K562 (cell line): ENCODE results near the gene HCRTR2. TPM values are rescaled to one million over a fixed set of nuclear protein-coding genes. Genes with fewer than 3 reads are reported as not detected.

ENCODE experiments used
- ATAC-seq: fragments of 200-7000 bp; cut with Tn5 transposase; 3 replicates; pipeline ENCODE4 v1.9.1; 2020; ENCODE audit warnings: moderate library complexity
- BruUV-seq: library from RNA; stranded (reverse); fragments of 400-500 nt; replicated peaks from 2 replicates; lab custom pipeline; 2021; lab: Mats Ljungman, UMichigan
- CTCF ChIA-PET: fragments of 300-600 bp; formaldehyde crosslinking; extraction: SDS; loops from one replicate; lab custom pipeline; 2021; ENCODE audit warnings: low intra/inter-chr PET ratio; lab: Yijun Ruan, JAX
- POLR2A ChIA-PET: fragments of 300-600, 350-650 bp; sonication (Branson Sonifier 250); formaldehyde crosslinking; extraction: SDS; loops from one replicate; lab custom pipeline; 2021; ENCODE audit warnings: antibody characterized with exemption, inconsistent platforms; lab: Yijun Ruan, JAX
- DNase-seq, 4 experiments: peaks; one replicate each; pipeline versions ENCODE4 v3.0.0 to v3.0.0-alpha.2; 2011 to 2018; ENCODE audit warnings: low spot score in 3 of 4, mixed read lengths in 3 of 4; ENCODE audit errors: extremely low read depth in 1 of 4
- FAIRE-seq: peaks from 2 replicates; lab custom pipeline; 2011; peaks lifted over from hg19 to GRCh38; lab: Jason Lieb, UNC
- H2AFZ ChIP-seq: 2 replicates; pipeline ENCODE4 v1.6.0; 2011; ENCODE audit warnings: low read depth, low read length, control low read depth, inconsistent platforms
- H3K27ac ChIP-seq: fragments of 200-600 bp; 3 replicates; pipeline ENCODE4 v1.8.0; 2011; ENCODE audit warnings: low read depth, mild to moderate bottlenecking, control low read depth, inconsistent platforms, low read length, moderate library complexity, mixed read lengths; ENCODE audit errors: extremely low read depth
- H3K27me3 ChIP-seq, 2 experiments: fragments of 300-600 bp in 1 of 2; 2 replicates in 1 of 2; 3 replicates in 1 of 2; pipeline versions ENCODE4 v1.6.0 to v1.8.0; 2011; ENCODE audit warnings: inconsistent platforms in 2 of 2, low read length in 2 of 2, mild to moderate bottlenecking in 1 of 2, mixed read lengths in 1 of 2, moderate library complexity in 1 of 2; ENCODE audit not compliant: control insufficient read depth in 2 of 2, insufficient read depth in 2 of 2
- H3K36me3 ChIP-seq: fragments of 300-600 bp; 3 replicates; pipeline ENCODE4 v1.8.0; 2011; ENCODE audit warnings: mild to moderate bottlenecking, low read length, inconsistent platforms; ENCODE audit not compliant: control insufficient read depth, insufficient read depth
- H3K4me1 ChIP-seq, 2 experiments: fragments of 200-600 bp in 1 of 2; replicated peaks in 1 of 2; 2 replicates in 1 of 2; 3 replicates in 1 of 2; pipeline versions ENCODE4 v1.5.1 to v1.8.0; 2011; ENCODE audit warnings: inconsistent platforms in 2 of 2, low read length in 2 of 2, mild to moderate bottlenecking in 1 of 2, mixed read lengths in 1 of 2, moderate library complexity in 1 of 2; ENCODE audit not compliant: control insufficient read depth in 2 of 2, insufficient read depth in 2 of 2
- H3K4me2 ChIP-seq: 2 replicates; pipeline ENCODE4 v1.6.1; 2011; ENCODE audit warnings: low read length, control low read depth, inconsistent platforms, mixed read lengths; ENCODE audit not compliant: insufficient read depth
- H3K4me3 ChIP-seq: fragments of 200-600 bp; sonication (generic), shearing (Covaris generic); 2 replicates; pipeline ENCODE4 v1.5.1; 2016; ENCODE audit warnings: control low read depth, inconsistent platforms
- H3K79me2 ChIP-seq: fragments of 200-600 bp; 3 replicates; pipeline ENCODE4 v1.8.0; 2011; ENCODE audit warnings: low read length, inconsistent platforms; ENCODE audit not compliant: control insufficient read depth, insufficient read depth
- H3K9ac ChIP-seq, 2 experiments: 2 replicates each; pipeline versions ENCODE4 v1.6.0 to v1.6.1; 2011; ENCODE audit warnings: low read depth in 2 of 2, low read length in 2 of 2, control low read depth in 1 of 2, inconsistent platforms in 1 of 2, mild to moderate bottlenecking in 1 of 2, mixed read lengths in 1 of 2; ENCODE audit not compliant: insufficient read depth in 1 of 2
- H3K9me1 ChIP-seq: one replicate; pipeline ENCODE4 v1.6.0; 2011; ENCODE audit warnings: inconsistent platforms, mild to moderate bottlenecking, low read length, moderate library complexity; ENCODE audit not compliant: control insufficient read depth, insufficient read depth
- H3K9me3 ChIP-seq: replicated peaks from 2 replicates; pipeline ENCODE4 v1.5.1; 2011; ENCODE audit warnings: low read depth, low read length, inconsistent platforms; ENCODE audit not compliant: control insufficient read depth, insufficient read depth
- H4K20me1 ChIP-seq: replicated peaks from 2 replicates; pipeline ENCODE4 v1.6.1; 2011; ENCODE audit warnings: low read length, inconsistent platforms, mixed read lengths; ENCODE audit not compliant: control insufficient read depth, insufficient read depth
- ATF2 ChIP-seq: sonication (generic); formaldehyde crosslinking; IDR thresholded peaks from 2 replicates; pipeline ENCODE4 v1.8.1; 2022; ENCODE audit warnings: missing genetic modification reagents
- HIVEP1 ChIP-seq: fragments of 250-450 bp; sonication (Bioruptor Pico); IDR thresholded peaks from 2 replicates; pipeline ENCODE4 v1.4.0; 2020; ENCODE audit warnings: mild to moderate bottlenecking
- NRF1 ChIP-seq, 2 experiments: fragments of 450-650 bp; IDR thresholded peaks in 1 of 2; conservative IDR thresholded peaks in 1 of 2; 2 replicates each; pipeline ENCODE4 v1.6.1; 2014; ENCODE audit warnings: mild to moderate bottlenecking in 2 of 2
- RFX1 ChIP-seq: fragments of 450-650 bp; IDR thresholded peaks from 2 replicates; pipeline ENCODE4 v1.6.1; 2016; ENCODE audit warnings: mild to moderate bottlenecking, moderate library complexity
- SIX5 ChIP-seq, 2 experiments: IDR thresholded peaks; 2 replicates each; pipeline ENCODE4 v1.6.1; 2011; ENCODE audit warnings: low read length in 2 of 2, borderline replicate concordance in 1 of 2, low read depth in 1 of 2, mild to moderate bottlenecking in 1 of 2, moderate library complexity in 1 of 2; ENCODE audit not compliant: insufficient read depth in 1 of 2
- SRSF1 ChIP-seq: fragments of 200-400 bp; formaldehyde crosslinking; IDR thresholded peaks from 2 replicates; pipeline ENCODE4 v1.6.1; 2017; ENCODE audit warnings: mild to moderate bottlenecking, low read depth, low read length, moderate library complexity
- TFAM ChIP-seq: fragments of 250-450 bp; sonication (Bioruptor Pico); conservative IDR thresholded peaks from 2 replicates; pipeline ENCODE4 v1.5.0; 2021; ENCODE audit warnings: mild to moderate bottlenecking, moderate library complexity
- WGBS: fragments of 100-300 bp; shearing (Covaris generic); methylation state at CpG from one replicate; pipeline ENCODE4 v1.1.6; 2016; ENCODE audit warnings: low coverage, mixed read lengths; ENCODE audit not compliant: insufficient coverage; ENCODE audit errors: missing lambda C conversion rate; 5-methylcytosine and 5-hydroxymethylcytosine counted together
- in situ Hi-C: fragments of 300-500 bp; cut with MboI; formaldehyde crosslinking; loops from 4 replicates; pipeline ENCODE4 v1.15.0; 2018; ENCODE audit warnings: inconsistent platforms, mixed read lengths
- intact Hi-C: fragments of 100-400 bp; cut with micrococcal nuclease; formaldehyde crosslinking; loops from 2 replicates; pipeline ENCODE4 v1.14.2; 2022
- polyA plus RNA-seq, 8 experiments: library from polyadenylated mRNA; depleted of rRNA in 4 of 8; stranded (reverse) in 5 of 8; unstranded in 3 of 8; fragments of >200 nt; fragmentation: Nextera tagmentation in 2 of 8; fragmentation: Illumina TruSeq in 1 of 8; extraction: Ambion mirVana in 2 of 8; extraction: Trizol in 1 of 8; gene quantifications; 2 replicates each; pipeline versions ENCODE4 v1.2.1 to v1.2.3, GENCODE V29; 2011 to 2014; ENCODE audit warnings: inconsistent platforms in 1 of 8, missing spikeins in 1 of 8
- total RNA-seq, 7 experiments: library from RNA; depleted of rRNA in 6 of 7; stranded (reverse); fragments of >200 nt in 6 of 7; fragmentation: Illumina TruSeq in 2 of 7; extraction: Trizol in 2 of 7; gene quantifications; 2 replicates each; pipeline versions ENCODE4 v1.2.1 to v1.2.3, GENCODE V29; 2011 to 2021; ENCODE audit warnings: low replicate concordance in 1 of 7
- TF ChIP-seq, protein P1 (sequence below): sonication (generic); formaldehyde crosslinking; IDR thresholded peaks from 2 replicates; pipeline ENCODE4 v1.8.0; 2022; ENCODE audit warnings: mild to moderate bottlenecking, low read depth, missing genetic modification reagents

The HCRTR2 gene
- total and polyA plus RNA-seq, 9 of the 15 experiments (the other 6 are each of a cell fraction or from before 2014, with no cell fraction given): not detected

DNA sequence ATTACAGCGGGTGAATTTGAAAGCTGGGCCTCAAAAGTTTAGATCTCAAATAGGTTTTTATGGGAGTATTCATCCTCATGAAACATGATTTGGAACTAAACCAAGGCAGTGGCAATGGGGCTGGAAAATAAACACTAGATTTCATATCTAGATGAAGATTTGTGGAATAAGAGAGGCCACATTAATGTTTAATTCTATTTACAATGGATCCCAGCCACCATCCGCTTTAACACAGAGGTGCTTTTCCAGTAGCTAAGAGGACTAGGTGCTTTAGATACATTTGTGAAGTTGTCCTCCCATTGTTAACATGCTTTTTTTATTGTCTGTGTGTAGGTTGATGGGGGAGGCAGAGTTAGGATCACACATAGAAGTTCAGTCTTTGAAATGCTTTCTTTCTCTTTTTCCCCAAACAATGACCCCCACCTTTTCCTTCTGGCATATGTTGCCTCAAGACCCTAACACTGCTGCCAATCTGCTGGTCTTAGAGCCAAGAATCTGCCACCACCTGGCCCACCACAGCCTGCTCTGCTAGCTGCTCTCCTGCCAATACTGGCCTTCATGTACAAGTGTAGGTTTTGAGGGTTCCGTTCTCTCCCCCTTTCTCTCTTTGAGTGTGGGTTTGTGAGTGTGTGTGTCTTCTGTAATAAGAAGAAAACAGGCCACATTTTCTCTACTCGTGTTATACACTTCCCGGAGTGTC, 125.1 kb downstream of the HCRTR2 start:
- CTCF ChIA-PET: no interaction called here
- no peaks in the 10 kb centered on the region; the same call in 1 of the 2 replicates for H3K9me3 ChIP-seq
- no peak for ATAC-seq
- no peak overlapping the region for H3K9ac ChIP-seq
- FAIRE-seq: no peak
- 0% methylated on average over 4 of the region's 5 CpGs for WGBS
- no peak for DNase-seq
- in situ Hi-C loops: no loop called here
- no peak overlapping the region for H3K4me2 ChIP-seq
- no peaks in the 10 kb centered on the region for H3K9me1 ChIP-seq
- H3K79me2 ChIP-seq: no peaks in the 10 kb centered on the region
- no peak overlapping the region for H3K4me3 ChIP-seq
- H3K4me1 ChIP-seq: no peaks in the 10 kb centered on the region
- H3K27me3 ChIP-seq: no peaks in the 10 kb centered on the region
- H2AFZ ChIP-seq: no peak overlapping the region
- POLR2A ChIA-PET: no interaction called here
- H3K36me3 ChIP-seq: no peaks in the 10 kb centered on the region
- no peaks in the 10 kb centered on the region for H4K20me1 ChIP-seq
- TF ChIP-seq ATF2 (no peak), RFX1 (no peak), HIVEP1 (CRISPR knock-in tag) (no peak), NRF1 (conservative IDR thresholded peaks at IDR 0.05 in 1 of 2, IDR thresholded peaks at IDR 0.05 in 1 of 2) (no peak), TFAM (CRISPR knock-in tag) (no peak), SRSF1 (no peak), SIX5 (IDR thresholded peaks at IDR 0.05; ENCODE audit: borderline replicate concordance in 1 of 2, insufficient read depth in 1 of 2, low read depth in 1 of 2, low read length in 2 of 2) (no peak)
- TF ChIP-seq, protein P1, sequence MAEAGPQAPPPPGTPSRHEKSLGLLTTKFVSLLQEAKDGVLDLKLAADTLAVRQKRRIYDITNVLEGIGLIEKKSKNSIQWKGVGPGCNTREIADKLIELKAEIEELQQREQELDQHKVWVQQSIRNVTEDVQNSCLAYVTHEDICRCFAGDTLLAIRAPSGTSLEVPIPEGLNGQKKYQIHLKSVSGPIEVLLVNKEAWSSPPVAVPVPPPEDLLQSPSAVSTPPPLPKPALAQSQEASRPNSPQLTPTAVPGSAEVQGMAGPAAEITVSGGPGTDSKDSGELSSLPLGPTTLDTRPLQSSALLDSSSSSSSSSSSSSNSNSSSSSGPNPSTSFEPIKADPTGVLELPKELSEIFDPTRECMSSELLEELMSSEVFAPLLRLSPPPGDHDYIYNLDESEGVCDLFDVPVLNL: no peak
- TF ChIP-seq, all 486 proteins: peak for 0
- no peak overlapping the region for H3K27ac ChIP-seq
- no TSS peak for BruUV-seq
- intact Hi-C loops: no loop called here
